ENCODE measurements around the gene PRL.

Gene PRL

GRCh38 chr6:22249711-22250350 is 47.0 kb downstream of the PRL start:
- TF ChIP-seq CTCF (IDR thresholded peaks at IDR 0.05; ENCODE audit: low read depth, low read length): no peak
- no peak for DNase-seq (ENCODE audit: extremely low read depth, low read depth)

GRCh38 chr6:22248513-22249308 is 48.1 kb downstream of the PRL start:
- DNase-seq (ENCODE audit: extremely low read depth, low read depth): no peak
- TF ChIP-seq CTCF (IDR thresholded peaks at IDR 0.05; ENCODE audit: low read depth, low read length): no peak

- DNase-seq (ENCODE audit: extremely low read depth, low read depth): no peak
- TF ChIP-seq CTCF (IDR thresholded peaks at IDR 0.05; ENCODE audit: low read depth, low read length): no peak
Observed at GRCh38 chr6:22247916-22248482, 48.8 kb downstream of the PRL start.

- no peak for TF ChIP-seq CTCF (IDR thresholded peaks at IDR 0.05; ENCODE audit: low read depth, low read length)
- DNase-seq (ENCODE audit: extremely low read depth, low read depth): no peak
Observed at GRCh38 chr6:22240025-22240424, 56.8 kb downstream of the PRL start.

- peak; percentile 40 for DNase-seq (ENCODE audit: extremely low read depth, low read depth)
Observed at GRCh38 chr6:22239261-22239921, 57.4 kb downstream of the PRL start.

GRCh38 chr6:22238861-22239260 is 58.0 kb downstream of the PRL start:
- DNase-seq (ENCODE audit: extremely low read depth, low read depth): no peak
- TF ChIP-seq CTCF (IDR thresholded peaks at IDR 0.05; ENCODE audit: low read depth, low read length): no peak

More at GRCh38 chr6:22239261-22239921, 57.4 kb downstream of the PRL start:
- no peak for TF ChIP-seq CTCF (IDR thresholded peaks at IDR 0.05; ENCODE audit: low read depth, low read length)

All from AG09319 (cell line).